ENCODE results near the gene JPH2.
A peak's percentile ranks its signal among the peaks of the same experiment; 100 is the strongest.

The JPH2 gene

GRCh38 chr20:44219170-44219730 is 32.3 kb upstream of the JPH2 start:
- peak overlapping the region; percentile 85 for H3K4me3 Mint-ChIP-seq
- H3K9me3 Mint-ChIP-seq, result no peaks in the 10 kb centered on the region
- H3K27me3 Mint-ChIP-seq, result no peaks in the 10 kb centered on the region
- H3K4me1 Mint-ChIP-seq, result peaks cover 67% of the 10 kb centered on the region
- peak overlapping the region; percentile 81 for H3K27ac Mint-ChIP-seq
- H3K36me3 Mint-ChIP-seq, result peaks cover 3% of the 10 kb centered on the region

GRCh38 chr20:44218446-44218845 is 31.5 kb upstream of the JPH2 start:
- Mint-ChIP-seq H3K27ac (peak overlapping the region; percentile 81), H3K4me1 (peaks cover 69% of the 10 kb centered on the region), H3K27me3 (no peaks in the 10 kb centered on the region), H3K36me3 (peaks cover 3% of the 10 kb centered on the region), H3K9me3 (no peaks in the 10 kb centered on the region), H3K4me3 (peak overlapping the region; percentile 85)

GRCh38 chr20:44217342-44218092 is 30.5 kb upstream of the JPH2 start:
- H3K27ac Mint-ChIP-seq, result peak overlapping the region; percentile 46
- H3K36me3 Mint-ChIP-seq, result peaks cover 3% of the 10 kb centered on the region
- peaks cover 70% of the 10 kb centered on the region for H3K4me1 Mint-ChIP-seq
- H3K9me3 Mint-ChIP-seq, result no peaks in the 10 kb centered on the region
- H3K4me3 Mint-ChIP-seq, result peak overlapping the region; percentile 85
- no peaks in the 10 kb centered on the region for H3K27me3 Mint-ChIP-seq

GRCh38 chr20:44215125-44215524 is 28.1 kb upstream of the JPH2 start:
- peaks cover 3% of the 10 kb centered on the region for H3K36me3 Mint-ChIP-seq
- H3K4me3 Mint-ChIP-seq, result peak overlapping the region; percentile 9
- H3K27ac Mint-ChIP-seq, result peak overlapping the region; percentile 60
- H3K4me1 Mint-ChIP-seq, result peaks cover 76% of the 10 kb centered on the region
- no peaks in the 10 kb centered on the region for H3K27me3 Mint-ChIP-seq
- no peaks in the 10 kb centered on the region for H3K9me3 Mint-ChIP-seq

- Mint-ChIP-seq H3K36me3 (peaks cover 3% of the 10 kb centered on the region), H3K27ac (peak overlapping the region; percentile 46), H3K9me3 (no peaks in the 10 kb centered on the region), H3K4me3 (no peak overlapping the region), H3K27me3 (no peaks in the 10 kb centered on the region), H3K4me1 (peaks cover 74% of the 10 kb centered on the region)
Observed at GRCh38 chr20:44212792-44213191, 25.8 kb upstream of the JPH2 start.

- no peaks in the 10 kb centered on the region for H3K9me3 Mint-ChIP-seq
- H3K4me3 Mint-ChIP-seq, result peak overlapping the region; percentile 95
- peak overlapping the region; percentile 97 for H3K27ac Mint-ChIP-seq
- no peaks in the 10 kb centered on the region for H3K27me3 Mint-ChIP-seq
- peaks cover 7% of the 10 kb centered on the region for H3K36me3 Mint-ChIP-seq
- H3K4me1 Mint-ChIP-seq, result peaks cover 75% of the 10 kb centered on the region
Observed at GRCh38 chr20:44211177-44212039, 24.4 kb upstream of the JPH2 start.

GRCh38 chr20:44210406-44211176 is 23.6 kb upstream of the JPH2 start, which contains the start of gene OSER1:
Gene OSER1, minus strand, starts transcription at chr20:44210771. Its CDS starts 3,814 bp downstream, at chr20:44206957.
- Mint-ChIP-seq H3K36me3 (peaks cover 11% of the 10 kb centered on the region), H3K4me1 (peaks cover 74% of the 10 kb centered on the region), H3K4me3 (peak within 1 kb of the TSS; percentile 95), H3K9me3 (no peaks in the 10 kb centered on the region), H3K27me3 (no peaks in the 10 kb centered on the region), H3K27ac (peak within 1 kb of the TSS; percentile 97)

GRCh38 chr20:44209686-44210405 is 22.9 kb upstream of the JPH2 start:
- H3K4me3 Mint-ChIP-seq, result peak overlapping the region; percentile 95
- peaks cover 71% of the 10 kb centered on the region for H3K4me1 Mint-ChIP-seq
- peaks cover 7% of the 10 kb centered on the region for H3K36me3 Mint-ChIP-seq
- no peaks in the 10 kb centered on the region for H3K9me3 Mint-ChIP-seq
- peak overlapping the region; percentile 97 for H3K27ac Mint-ChIP-seq
- H3K27me3 Mint-ChIP-seq, result no peaks in the 10 kb centered on the region

GRCh38 chr20:44208770-44209169 is 21.8 kb upstream of the JPH2 start:
- Mint-ChIP-seq H3K4me3 (peak overlapping the region; percentile 95), H3K4me1 (peaks cover 72% of the 10 kb centered on the region), H3K36me3 (peaks cover 7% of the 10 kb centered on the region), H3K27me3 (no peaks in the 10 kb centered on the region), H3K9me3 (no peaks in the 10 kb centered on the region), H3K27ac (peak overlapping the region; percentile 68)

- Mint-ChIP-seq H3K9me3 (no peaks in the 10 kb centered on the region), H3K4me1 (peaks cover 78% of the 10 kb centered on the region), H3K27ac (no peak overlapping the region), H3K4me3 (peak overlapping the region; percentile 95), H3K27me3 (no peaks in the 10 kb centered on the region), H3K36me3 (peaks cover 7% of the 10 kb centered on the region)
Observed at GRCh38 chr20:44208165-44208564, 21.2 kb upstream of the JPH2 start.

- H3K4me1 Mint-ChIP-seq, result peaks cover 78% of the 10 kb centered on the region
- no peaks in the 10 kb centered on the region for H3K27me3 Mint-ChIP-seq
- H3K27ac Mint-ChIP-seq, result peak overlapping the region; percentile 68
- peak overlapping the region; percentile 65 for H3K4me3 Mint-ChIP-seq
- H3K36me3 Mint-ChIP-seq, result peaks cover 7% of the 10 kb centered on the region
- H3K9me3 Mint-ChIP-seq, result no peaks in the 10 kb centered on the region
Observed at GRCh38 chr20:44207126-44207723, 20.2 kb upstream of the JPH2 start.

- H3K27ac Mint-ChIP-seq, result peak overlapping the region; percentile 2
- no peak overlapping the region for H3K4me3 Mint-ChIP-seq
- H3K4me1 Mint-ChIP-seq, result peaks cover 76% of the 10 kb centered on the region
- peaks cover 12% of the 10 kb centered on the region for H3K36me3 Mint-ChIP-seq
- H3K9me3 Mint-ChIP-seq, result no peaks in the 10 kb centered on the region
- no peaks in the 10 kb centered on the region for H3K27me3 Mint-ChIP-seq
Observed at GRCh38 chr20:44206132-44206531, 19.1 kb upstream of the JPH2 start.

- Mint-ChIP-seq H3K36me3 (peaks cover 20% of the 10 kb centered on the region), H3K4me1 (peaks cover 85% of the 10 kb centered on the region), H3K9me3 (no peaks in the 10 kb centered on the region), H3K27ac (no peak overlapping the region), H3K4me3 (no peak overlapping the region), H3K27me3 (no peaks in the 10 kb centered on the region)
Observed at GRCh38 chr20:44204832-44205215, 17.8 kb upstream of the JPH2 start.

- Mint-ChIP-seq H3K4me3 (peak overlapping the region; percentile 20), H3K4me1 (peaks cover 85% of the 10 kb centered on the region), H3K9me3 (no peaks in the 10 kb centered on the region), H3K27me3 (no peaks in the 10 kb centered on the region), H3K36me3 (peaks cover 24% of the 10 kb centered on the region), H3K27ac (peak overlapping the region; percentile 79)
Observed at GRCh38 chr20:44204156-44204831, 17.3 kb upstream of the JPH2 start.

Data from activated naive CD4-positive, alpha-beta T cell treated with anti-CD3 and anti-CD28 coated beads, Interleukin-2, amount 50 U/mL, for 24 hours (primary cell).